ENCODE data around the gene HIPK2.

Gene HIPK2

GRCh38 chr7:139733751-139734150, 44.0 kb downstream of the HIPK2 start:
- DNase-seq, result no peak

- DNase-seq, result no peak
Observed at GRCh38 chr7:139732471-139733167, 45.2 kb downstream of the HIPK2 start.

GRCh38 chr7:139731802-139732470, 45.9 kb downstream of the HIPK2 start:
- DNase-seq, result peak; percentile 62

GRCh38 chr7:139730746-139731612, 46.8 kb downstream of the HIPK2 start:
- peak; percentile 55 for DNase-seq

GRCh38 chr7:139728203-139728602, 49.6 kb downstream of the HIPK2 start:
- DNase-seq, result no peak

- no peak for DNase-seq
Observed at GRCh38 chr7:139727151-139727705, 50.6 kb downstream of the HIPK2 start.

GRCh38 chr7:139726485-139726869, 51.3 kb downstream of the HIPK2 start:
- no peak for DNase-seq

GRCh38 chr7:139725858-139726484, 51.8 kb downstream of the HIPK2 start:
- DNase-seq, result no peak

GRCh38 chr7:139725077-139725476, 52.7 kb downstream of the HIPK2 start:
- DNase-seq, result no peak

GRCh38 chr7:139722604-139723003, 55.2 kb downstream of the HIPK2 start:
- DNase-seq, result no peak

GRCh38 chr7:139721821-139722220, 56.0 kb downstream of the HIPK2 start:
- DNase-seq, result no peak

GRCh38 chr7:139721417-139721816, 56.4 kb downstream of the HIPK2 start:
- DNase-seq, result no peak

- DNase-seq, result no peak
Observed at GRCh38 chr7:139720705-139721231, 57.0 kb downstream of the HIPK2 start.

GRCh38 chr7:139720186-139720585, 57.6 kb downstream of the HIPK2 start:
- no peak for DNase-seq

- DNase-seq, result no peak
Observed at GRCh38 chr7:139718859-139719258, 58.9 kb downstream of the HIPK2 start.

- DNase-seq, result no peak
Observed at GRCh38 chr7:139718141-139718540, 59.7 kb downstream of the HIPK2 start.

GRCh38 chr7:139716156-139716942, 61.4 kb downstream of the HIPK2 start:
- no peak for DNase-seq

- DNase-seq, result no peak
Observed at GRCh38 chr7:139715194-139715815, 62.5 kb downstream of the HIPK2 start.

GRCh38 chr7:139714163-139714901, 63.5 kb downstream of the HIPK2 start:
- DNase-seq, result peak; percentile 48

- DNase-seq, result no peak
Observed at GRCh38 chr7:139713526-139714162, 64.2 kb downstream of the HIPK2 start.
